Testis (tissue), 3 donors: Measurements from ENCODE around the gene TMEM222. TPM values are rescaled to one million over a fixed set of nuclear protein-coding genes. Genes with fewer than 3 reads are reported as not detected.

ENCODE experiments used
- DNase-seq: peaks from one replicate; pipeline ENCODE4 v3.0.0-alpha.2; 2019
- H3K27ac ChIP-seq, 2 donors: fragments of 200-600 bp; sonication (generic); one replicate each; pipeline ENCODE4 v1.5.1; 2019
- H3K27me3 ChIP-seq: fragments of 200-600 bp; sonication (generic); one replicate; pipeline ENCODE4 v1.5.1; 2019
- H3K36me3 ChIP-seq: fragments of 200-600 bp; sonication (generic); one replicate; pipeline ENCODE4 v1.5.1; 2017; ENCODE audit warnings: low read depth; ENCODE audit errors: missing control alignments
- H3K4me1 ChIP-seq: fragments of 200-600 bp; sonication (generic); one replicate; pipeline ENCODE4 v1.5.1; 2019
- H3K4me3 ChIP-seq, 2 donors: fragments of 200-600 bp; sonication (generic); one replicate each; pipeline ENCODE4 v1.5.1; 2017 to 2019
- H3K9me3 ChIP-seq: fragments of 200-600 bp; sonication (generic); one replicate; pipeline ENCODE4 v1.5.1; 2017
- POLR2A ChIP-seq: fragments of 450-650 bp; IDR thresholded peaks from one replicate; pipeline ENCODE4 v1.6.1; 2017; ENCODE audit warnings: antibody characterized with exemption, mild to moderate bottlenecking, moderate library complexity
- WGBS, 2 donors: methylation state at CpG; one replicate each; pipeline ENCODE4 v1.1.5; 2018; 5-methylcytosine and 5-hydroxymethylcytosine counted together
- intact Hi-C: fragments of 100-400 bp; cut with DNase I; formaldehyde crosslinking; loops from one replicate; pipeline ENCODE4 v1.15.1; 2023; ENCODE audit warnings: low total_unique reads
- polyA plus RNA-seq: library from polyadenylated mRNA; stranded (reverse); fragments of 350-450 nt; fragmentation: Illumina TruSeq; extraction: RNeasy Lipid Tissue Mini Kit (QIAGEN cat#74804); gene quantifications from one replicate; pipeline ENCODE4 v1.2.3, GENCODE V29; 2014; ENCODE audit warnings: low read depth, low replicate concordance; ENCODE audit not compliant: insufficient read depth
- total RNA-seq, 2 donors: library from RNA; depleted of rRNA; stranded (reverse); fragments of >200 nt; gene quantifications; one replicate each; pipeline ENCODE4 v1.2.3, GENCODE V29; 2016
- TF ChIP-seq, protein P1 (sequence below), 3 experiments: fragments of 450-650 bp in 2 of 3; fragments of 200-600 bp in 1 of 3; sonication (generic) in 1 of 3; IDR thresholded peaks; one replicate each; pipeline ENCODE4 v1.5.1; 2016 to 2019; ENCODE audit warnings: antibody characterized with exemption in 3 of 3, mild to moderate bottlenecking in 2 of 3, moderate library complexity in 1 of 3

TMEM222 gene
- total and polyA plus RNA-seq, 3 donors from 2014 or later, result 41.4 to 81.6 (median 67.5) TPM

GRCh38 chr1:27300341-27301051, 21.5 kb upstream of the TMEM222 start:
- TF ChIP-seq, protein P1, sequence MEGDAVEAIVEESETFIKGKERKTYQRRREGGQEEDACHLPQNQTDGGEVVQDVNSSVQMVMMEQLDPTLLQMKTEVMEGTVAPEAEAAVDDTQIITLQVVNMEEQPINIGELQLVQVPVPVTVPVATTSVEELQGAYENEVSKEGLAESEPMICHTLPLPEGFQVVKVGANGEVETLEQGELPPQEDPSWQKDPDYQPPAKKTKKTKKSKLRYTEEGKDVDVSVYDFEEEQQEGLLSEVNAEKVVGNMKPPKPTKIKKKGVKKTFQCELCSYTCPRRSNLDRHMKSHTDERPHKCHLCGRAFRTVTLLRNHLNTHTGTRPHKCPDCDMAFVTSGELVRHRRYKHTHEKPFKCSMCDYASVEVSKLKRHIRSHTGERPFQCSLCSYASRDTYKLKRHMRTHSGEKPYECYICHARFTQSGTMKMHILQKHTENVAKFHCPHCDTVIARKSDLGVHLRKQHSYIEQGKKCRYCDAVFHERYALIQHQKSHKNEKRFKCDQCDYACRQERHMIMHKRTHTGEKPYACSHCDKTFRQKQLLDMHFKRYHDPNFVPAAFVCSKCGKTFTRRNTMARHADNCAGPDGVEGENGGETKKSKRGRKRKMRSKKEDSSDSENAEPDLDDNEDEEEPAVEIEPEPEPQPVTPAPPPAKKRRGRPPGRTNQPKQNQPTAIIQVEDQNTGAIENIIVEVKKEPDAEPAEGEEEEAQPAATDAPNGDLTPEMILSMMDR (IDR thresholded peaks at IDR 0.05), result peak; percentile 96 to 99 (median 99)
- no peak for TF ChIP-seq POLR2A
- no peaks in the 10 kb centered on the region for H3K27me3 ChIP-seq
- peak; percentile 89 for DNase-seq
- no peak overlapping the region for H3K4me3 ChIP-seq
- no peaks in the 10 kb centered on the region for H3K9me3 ChIP-seq
- H3K36me3 ChIP-seq, result no peaks in the 10 kb centered on the region
- H3K4me1 ChIP-seq, result peaks cover 19% of the 10 kb centered on the region
- intact Hi-C loops, result loop anchor here (5.0 kb wide), 1 partner anchor 92 kb away; the partner anchor contains the start of gene GPR3
- no peak overlapping the region for H3K27ac ChIP-seq
- 36 to 46% methylated on average over 3 to 5 of the region's 5 CpGs for WGBS, 2 donors

GRCh38 chr1:27301052-27301422, 20.9 kb upstream of the TMEM222 start:
- intact Hi-C loops, result loop anchor here (5.0 kb wide), 1 partner anchor 91 kb away; the partner anchor contains the start of gene GPR3
- no peaks in the 10 kb centered on the region for H3K27me3 ChIP-seq
- no peak overlapping the region for H3K27ac ChIP-seq
- H3K4me3 ChIP-seq, result no peak overlapping the region
- 51 to 60% methylated on average over 4 to 8 of the region's 8 CpGs for WGBS, 2 donors
- H3K9me3 ChIP-seq, result no peaks in the 10 kb centered on the region
- peaks cover 19% of the 10 kb centered on the region for H3K4me1 ChIP-seq
- DNase-seq, result no peak
- H3K36me3 ChIP-seq, result no peaks in the 10 kb centered on the region
- TF ChIP-seq, protein P1 (IDR thresholded peaks at IDR 0.05), result peak in 1 of 3 experiments; percentile 27
- no peak for TF ChIP-seq POLR2A

DNA sequence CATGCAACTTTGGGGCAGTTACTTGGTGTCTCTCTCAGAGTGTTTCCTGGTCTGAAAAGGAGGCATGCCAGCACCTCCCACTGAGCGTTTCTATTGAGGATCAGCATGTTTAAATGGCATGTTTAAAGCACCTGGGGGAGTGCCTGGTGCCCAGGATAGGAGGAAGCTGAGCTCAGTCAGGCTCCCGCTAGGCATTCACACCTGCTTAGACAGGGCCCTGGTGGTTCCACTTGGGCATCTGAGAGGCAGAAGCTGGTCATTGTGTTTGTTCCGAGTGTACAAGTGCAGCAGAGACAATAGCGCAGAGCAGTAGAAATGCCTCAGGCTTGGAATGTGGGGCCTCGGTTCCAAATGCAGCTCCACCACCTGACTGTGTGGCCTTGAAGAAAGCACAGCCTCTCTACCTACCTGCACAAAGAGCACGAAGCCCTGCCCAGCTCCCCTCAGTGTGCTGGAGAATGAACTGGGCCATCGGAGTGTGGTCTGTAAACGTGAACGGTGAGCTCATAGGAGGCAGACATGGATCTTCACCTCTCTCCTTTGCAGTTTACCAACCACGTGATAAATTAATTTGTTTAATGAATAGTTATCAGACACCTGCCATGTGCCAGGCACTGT, 20.3 kb upstream of the TMEM222 start:
- TF ChIP-seq, protein P1 (IDR thresholded peaks at IDR 0.05), result no peak
- no peak for TF ChIP-seq POLR2A
- no peak overlapping the region for H3K27ac ChIP-seq
- no peak for DNase-seq
- peaks cover 19% of the 10 kb centered on the region for H3K4me1 ChIP-seq
- no peaks in the 10 kb centered on the region for H3K9me3 ChIP-seq
- no peaks in the 10 kb centered on the region for H3K36me3 ChIP-seq
- H3K4me3 ChIP-seq, result no peak overlapping the region
- whole genome bisulfite sequencing, 2 donors, result 69 to 77% methylated on average over 8 to 10 of the region's 10 CpGs
- no peaks in the 10 kb centered on the region for H3K27me3 ChIP-seq
- intact Hi-C loops, result loop anchor here (5.0 kb wide), 1 partner anchor 91 kb away; the partner anchor contains the start of gene GPR3

GRCh38 chr1:27302612-27303011, 19.4 kb upstream of the TMEM222 start:
- Histone ChIP-seq H3K27ac (no peak overlapping the region), H3K36me3 (no peaks in the 10 kb centered on the region), H3K9me3 (no peaks in the 10 kb centered on the region), H3K4me3 (no peak overlapping the region), H3K27me3 (no peaks in the 10 kb centered on the region), H3K4me1 (peaks cover 19% of the 10 kb centered on the region)
- TF ChIP-seq, protein P1 (IDR thresholded peaks at IDR 0.05), result no peak
- no peak for TF ChIP-seq POLR2A
- no peak for DNase-seq
- intact Hi-C loops, result loop anchor here (5.0 kb wide), 1 partner anchor 90 kb away; the partner anchor contains the start of gene GPR3
- WGBS, 2 donors, result 86 to 93% methylated on average over 2 of the region's 2 CpGs
